NCI-H146 (cell line): Measurements from ENCODE around the gene SMIM44.

ENCODE experiments used
- DNase-seq: peaks from one replicate; lab custom pipeline; 2025; lab: John Stamatoyannopoulos, UW

SMIM44 gene

DNA sequence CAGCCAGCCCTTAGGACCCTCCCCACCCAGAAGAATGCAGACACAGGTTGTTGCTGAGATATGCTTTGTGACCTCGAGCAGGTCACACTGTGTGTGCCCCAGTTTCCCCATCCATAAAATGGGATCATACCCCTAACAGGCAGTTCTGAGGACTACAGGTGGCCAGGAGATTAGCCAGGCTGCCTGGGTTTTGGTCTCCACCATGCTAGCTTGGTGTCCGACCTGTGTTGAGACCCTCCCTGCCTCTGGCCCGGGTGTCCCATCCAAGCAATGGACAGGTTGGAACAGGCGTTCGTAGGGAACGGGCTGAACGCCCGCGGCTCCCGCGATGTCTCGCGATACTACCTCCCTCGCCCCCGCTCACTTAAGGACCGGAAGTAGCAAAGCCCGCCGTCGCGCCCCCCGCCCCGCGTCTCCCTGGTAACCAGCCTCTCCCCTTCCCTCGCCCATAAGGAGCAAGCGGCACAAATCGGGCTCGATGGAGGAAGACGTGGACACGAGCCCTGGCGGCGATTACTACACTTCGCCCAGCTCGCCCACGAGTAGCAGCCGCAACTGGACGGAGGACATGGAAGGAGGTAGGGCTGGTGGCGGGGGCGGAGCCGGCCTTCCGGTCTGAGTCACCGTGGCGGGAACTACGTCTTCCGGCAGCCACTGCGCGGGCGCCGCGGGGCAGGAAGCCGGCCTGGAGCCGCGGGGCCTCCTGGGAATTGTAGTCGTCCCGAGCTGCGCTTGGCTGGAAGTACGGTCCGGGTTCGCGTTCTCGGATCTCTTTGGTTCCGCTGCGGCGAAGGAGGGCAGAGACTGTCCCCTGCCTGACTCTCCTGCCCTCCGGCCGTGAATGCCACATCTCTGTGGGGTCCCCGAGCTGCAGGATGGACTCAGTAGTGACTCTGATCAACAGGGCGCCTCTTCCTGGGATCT is 48.3 kb downstream of the SMIM44 start:
- DNase-seq, result peak; percentile 89

GRCh38 chr19:3433805-3434540 is 49.3 kb downstream of the SMIM44 start:
- DNase-seq, result no peak

- no peak for DNase-seq
These were observed 49.9 kb downstream of the SMIM44 start for GRCh38 chr19:3433313-3433712.
